ENCODE results near the gene CCDC54.

DNA sequence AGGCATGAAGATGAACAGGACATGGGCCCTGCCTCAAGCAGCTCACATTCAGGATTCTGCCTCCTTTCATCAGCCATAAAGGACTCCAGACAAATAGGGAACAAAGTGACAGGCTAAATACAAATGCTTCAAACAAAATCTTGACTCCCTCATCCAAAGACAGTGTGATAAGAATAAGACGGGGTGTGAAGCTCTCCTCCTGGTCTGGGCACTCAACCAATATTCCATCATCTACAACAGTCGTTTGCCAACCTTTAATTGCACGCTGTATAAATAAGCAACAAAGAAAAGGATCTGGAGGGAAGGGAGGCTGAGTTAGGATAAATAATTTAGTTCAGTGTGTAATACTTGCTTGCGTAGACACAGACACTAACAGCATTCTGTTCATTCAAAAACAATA is 5.4 kb downstream of the CCDC54 start:
- peak; percentile 9 for TF ChIP-seq POLR2AphosphoS5 (IDR thresholded peaks at IDR 0.05)
- TF ChIP-seq CTCF (IDR thresholded peaks at IDR 0.05) = no peak
- TF ChIP-seq POLR2A (IDR thresholded peaks at IDR 0.05) = no peak

Measured in prostate gland (tissue), 2 donors.